Activated T-cell treated with anti-CD3 and anti-CD28 coated beads for 4 hours (primary cell): Measurements from ENCODE around the gene BCR.

Experiments used
- DNase-seq: peaks from one replicate; pipeline ENCODE4 v3.0.0-alpha.2; 2020

The BCR gene

DNA sequence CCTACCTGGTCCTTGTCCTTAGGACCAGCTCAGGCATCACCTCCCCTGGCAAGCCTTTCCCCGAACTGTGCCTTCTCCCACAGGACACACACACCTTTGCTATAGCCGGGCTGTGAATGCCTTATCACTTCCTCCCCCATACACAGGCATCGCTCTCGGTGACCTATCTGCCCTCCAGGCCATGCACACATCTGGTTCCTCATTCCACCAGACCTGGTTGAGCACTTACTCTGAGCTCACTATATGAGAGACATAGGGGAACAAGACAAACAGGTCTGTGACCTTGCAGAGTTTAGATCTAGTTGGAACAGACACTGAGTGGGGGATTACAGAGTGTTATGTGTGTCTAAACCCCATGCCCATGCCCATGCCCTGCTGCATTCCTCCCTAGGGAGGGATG, 3.1 kb upstream of the BCR start:
- DNase-seq = no peak

DNA sequence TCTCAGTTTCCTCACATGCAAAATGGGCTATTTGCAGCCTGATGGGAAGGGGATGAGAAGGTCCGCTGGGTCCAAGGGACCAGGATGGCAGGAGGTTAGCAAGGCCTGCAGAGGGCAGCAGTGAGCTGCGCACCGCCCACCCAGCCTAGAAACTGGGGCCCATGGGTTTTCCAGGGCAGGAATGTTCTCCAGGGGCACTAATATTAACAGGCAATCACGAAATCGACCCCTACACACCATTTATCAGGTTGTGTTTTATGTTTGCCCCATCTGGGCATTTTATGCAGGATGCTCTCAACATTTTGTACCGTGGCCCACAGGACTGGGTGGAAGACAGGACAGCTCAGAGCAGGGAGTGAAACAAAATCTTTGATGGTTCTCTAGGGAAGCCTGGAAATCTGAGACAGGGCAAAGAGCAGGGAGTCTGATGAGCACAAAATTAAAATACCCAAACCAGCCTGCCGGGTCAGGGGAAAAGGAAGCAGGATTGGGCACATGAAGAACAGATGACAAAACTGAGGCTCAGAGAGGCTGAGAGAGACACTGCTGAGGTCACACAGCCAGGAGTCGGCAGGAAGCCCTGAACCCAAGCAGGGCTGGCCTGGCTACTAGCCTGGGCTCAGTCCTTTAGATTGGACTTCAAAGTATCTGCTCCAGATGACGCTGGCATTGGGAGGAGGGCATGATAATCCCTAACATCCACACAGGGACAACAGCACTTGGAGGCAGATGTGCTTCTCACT, 1.6 kb upstream of the BCR start:
- peak; percentile 47 for DNase-seq

DNA sequence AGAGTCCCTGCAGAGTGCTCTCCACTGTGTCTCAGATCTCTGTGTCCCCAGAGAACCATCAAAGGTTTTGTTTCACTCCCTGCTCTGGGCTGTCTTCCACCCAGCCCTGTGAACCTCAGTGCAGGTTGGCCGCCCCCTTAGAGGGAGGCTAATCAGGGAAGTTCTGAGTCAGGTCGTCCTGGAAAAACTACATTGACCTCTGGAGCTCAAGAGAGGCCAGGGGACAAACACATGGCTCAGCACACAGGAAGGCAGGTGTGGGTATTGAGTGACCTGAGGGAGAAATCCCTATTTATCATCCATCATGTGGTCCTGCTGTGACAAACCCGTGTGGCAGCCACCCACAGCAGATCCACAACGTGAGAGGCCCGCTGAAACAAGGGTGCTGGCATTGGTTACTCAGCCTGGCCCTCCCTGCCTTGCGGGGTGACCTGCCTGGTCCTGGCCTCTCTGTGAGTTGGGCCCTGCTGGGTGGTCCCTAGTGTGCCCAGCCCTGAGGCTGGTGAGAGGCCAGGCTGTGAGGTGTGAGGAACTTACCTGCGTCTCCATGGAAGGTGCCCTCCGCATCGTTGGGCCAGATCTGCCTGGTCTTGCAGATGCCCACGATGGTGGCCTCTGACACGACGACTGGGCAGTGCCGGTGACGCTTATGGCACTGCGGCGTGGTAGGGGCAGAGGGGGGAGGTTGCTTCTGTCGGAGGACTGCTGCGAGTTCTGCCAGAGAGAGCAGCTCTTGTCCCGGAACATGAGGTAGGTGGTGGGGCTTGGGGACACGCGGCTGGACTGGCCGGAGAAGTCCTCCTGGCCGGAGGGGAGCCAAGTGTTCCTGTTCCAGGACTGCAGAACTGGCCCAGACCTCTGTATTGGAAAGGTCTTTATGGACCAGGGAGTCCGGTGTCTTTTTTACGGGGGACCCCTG, 669 bp upstream of the BCR start:
- no peak for DNase-seq

- DNase-seq = no peak
These were observed 798 bp downstream of the BCR start for GRCh38 chr22:23180893-23181720.

GRCh38 chr22:23181721-23182308, 1.5 kb downstream of the BCR start:
- DNase-seq = no peak

GRCh38 chr22:23182309-23183060, 2.2 kb downstream of the BCR start:
- DNase-seq = peak; percentile 34

- DNase-seq = no peak
These were observed 2.9 kb downstream of the BCR start for GRCh38 chr22:23183061-23183698.

DNA sequence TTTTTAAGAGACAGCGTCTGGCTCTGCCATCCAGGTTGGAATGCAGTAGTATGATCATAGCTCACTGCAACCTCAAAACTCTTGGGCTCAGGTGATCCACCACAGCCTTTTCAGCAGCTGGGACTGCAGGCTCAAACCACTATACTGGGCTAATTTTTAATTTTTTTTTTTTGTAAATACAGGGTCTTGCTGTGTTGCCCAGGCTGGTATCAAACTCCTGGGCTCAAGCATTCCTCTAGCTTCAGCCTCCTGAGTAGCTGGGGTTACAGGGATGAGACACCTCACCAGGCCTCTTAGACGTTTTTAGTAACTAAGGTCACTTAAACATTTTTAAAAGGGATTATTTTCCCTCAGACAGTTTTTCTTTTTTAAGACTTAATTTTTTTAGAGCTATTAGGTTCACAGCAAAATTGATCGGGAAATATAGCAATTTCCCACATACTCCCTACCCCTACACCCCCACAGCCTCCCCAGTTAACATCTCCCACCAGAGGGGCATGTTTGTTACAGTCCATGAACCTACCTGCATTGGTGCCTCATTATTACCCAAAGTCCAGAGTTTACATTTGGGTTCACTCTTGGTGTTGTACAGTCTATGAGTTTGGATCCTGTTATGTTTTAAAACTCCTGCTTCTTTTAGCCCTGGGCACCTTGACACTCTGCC, 3.9 kb downstream of the BCR start:
- no peak for DNase-seq

- DNase-seq = no peak
These were observed 4.4 kb downstream of the BCR start for GRCh38 chr22:23184764-23185113.

DNA sequence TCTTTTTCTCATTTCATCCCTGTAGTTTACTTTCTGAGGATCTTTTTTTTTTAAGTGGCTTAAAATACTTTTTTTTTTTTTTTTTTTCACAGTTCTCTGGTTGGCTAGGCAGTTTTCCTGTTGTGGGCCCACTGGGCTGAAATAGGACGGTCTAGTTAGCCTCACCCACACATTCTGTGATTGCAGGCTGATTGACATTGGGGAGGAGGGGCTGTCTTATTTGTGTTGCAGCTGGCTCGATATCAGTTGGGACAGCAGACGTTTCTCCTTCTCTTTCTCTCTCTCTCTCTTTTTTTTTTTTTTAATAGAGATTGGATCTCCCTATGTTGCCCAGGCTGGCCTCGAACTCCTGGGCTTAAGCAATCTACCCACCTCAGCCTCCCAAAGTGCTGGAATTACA, 6.9 kb downstream of the BCR start:
- DNase-seq = no peak

GRCh38 chr22:23187871-23188700, 7.8 kb downstream of the BCR start:
- no peak for DNase-seq

DNA sequence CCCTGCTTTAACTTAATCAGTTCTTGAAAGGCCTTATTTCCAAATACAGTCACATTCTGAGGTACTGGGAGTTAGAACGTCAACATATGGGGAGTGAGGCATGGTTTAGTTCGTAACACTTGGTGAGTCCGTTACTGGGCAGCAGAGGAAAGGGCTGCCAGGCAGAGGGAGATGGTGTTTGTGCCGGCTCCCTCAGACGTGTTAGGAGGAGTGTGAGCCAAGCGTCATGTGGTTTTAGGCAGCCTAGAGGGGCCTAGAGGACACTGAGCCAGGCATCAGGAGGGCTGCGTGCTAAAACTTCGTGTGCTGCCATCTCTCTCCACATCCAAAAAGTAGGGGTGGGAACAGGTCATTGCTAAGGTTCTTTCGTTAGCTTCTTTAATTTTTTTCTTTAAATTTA, 10.2 kb downstream of the BCR start:
- no peak for DNase-seq

DNA sequence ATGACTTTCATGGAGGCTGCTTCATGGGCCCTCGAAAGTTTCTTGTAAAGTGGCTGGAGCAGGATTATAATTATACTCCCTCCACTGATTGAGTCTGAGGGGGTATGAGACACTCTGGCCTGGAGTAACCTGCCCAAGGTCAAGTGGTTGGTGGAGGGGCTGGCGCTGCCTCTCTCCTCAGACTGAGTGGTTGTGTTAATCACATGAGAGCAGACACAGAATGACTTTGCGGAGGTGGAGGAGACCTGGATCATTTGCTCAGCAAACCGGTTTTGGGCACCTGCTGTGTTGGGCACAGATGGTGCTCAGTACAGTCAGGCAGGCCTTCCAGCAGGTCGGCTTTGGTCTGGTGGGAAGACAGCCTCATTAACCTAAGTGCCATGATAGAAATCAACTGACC, 11.8 kb downstream of the BCR start:
- no peak for DNase-seq

DNA sequence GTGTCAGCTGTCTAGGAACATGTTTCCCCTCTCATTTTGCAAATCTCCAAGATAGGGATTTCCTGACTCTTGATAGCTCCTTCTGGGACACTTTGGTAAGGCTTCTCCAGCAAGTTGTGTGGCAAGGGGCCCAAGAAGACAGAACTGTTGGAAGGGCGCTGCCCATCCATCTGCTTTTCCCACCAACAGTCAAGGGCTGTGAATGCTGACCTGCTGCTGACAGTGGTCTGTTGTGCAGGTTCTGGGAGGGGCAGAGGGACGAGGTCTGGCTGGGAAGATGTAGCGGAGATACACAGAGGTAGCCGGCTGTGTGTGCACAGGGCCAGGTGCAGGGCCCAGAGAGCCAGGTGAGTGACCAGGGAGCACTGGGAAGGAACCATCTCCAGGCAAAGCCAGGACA, 12.2 kb downstream of the BCR start:
- DNase-seq = no peak

DNA sequence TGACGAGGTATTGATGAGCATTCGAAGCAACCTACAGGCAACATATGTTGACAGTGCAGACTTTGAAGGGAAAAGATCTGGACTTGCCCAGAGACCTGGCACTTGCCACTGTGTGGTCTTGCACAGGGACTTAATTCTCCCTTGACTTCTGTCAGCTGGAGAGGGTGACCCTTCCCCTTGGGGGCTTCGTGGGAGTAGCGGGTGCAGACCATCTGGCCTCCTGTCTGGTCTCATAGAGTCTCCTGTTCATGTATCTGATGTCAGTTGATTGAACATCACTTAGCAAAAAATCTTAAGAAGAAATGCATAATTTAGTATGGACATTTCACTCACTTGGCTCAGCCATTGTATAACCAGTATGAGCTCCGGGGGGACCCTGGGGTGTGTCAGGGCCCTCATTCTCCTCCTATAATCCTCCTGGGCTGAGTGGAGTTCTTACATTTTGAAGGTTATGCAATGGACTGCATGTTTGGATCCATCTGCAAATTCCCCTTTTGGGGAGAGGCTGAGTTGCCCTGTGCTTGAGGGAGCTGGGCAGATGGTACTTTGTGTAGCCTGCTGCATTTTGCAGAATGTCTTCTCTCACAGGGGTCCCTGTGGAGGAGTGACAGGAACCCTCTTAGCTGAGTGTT, 13.0 kb downstream of the BCR start:
- DNase-seq = no peak

GRCh38 chr22:23193882-23194281, 13.6 kb downstream of the BCR start:
- no peak for DNase-seq

- no peak for DNase-seq
These were observed 15.9 kb downstream of the BCR start for GRCh38 chr22:23196165-23196564.

DNA sequence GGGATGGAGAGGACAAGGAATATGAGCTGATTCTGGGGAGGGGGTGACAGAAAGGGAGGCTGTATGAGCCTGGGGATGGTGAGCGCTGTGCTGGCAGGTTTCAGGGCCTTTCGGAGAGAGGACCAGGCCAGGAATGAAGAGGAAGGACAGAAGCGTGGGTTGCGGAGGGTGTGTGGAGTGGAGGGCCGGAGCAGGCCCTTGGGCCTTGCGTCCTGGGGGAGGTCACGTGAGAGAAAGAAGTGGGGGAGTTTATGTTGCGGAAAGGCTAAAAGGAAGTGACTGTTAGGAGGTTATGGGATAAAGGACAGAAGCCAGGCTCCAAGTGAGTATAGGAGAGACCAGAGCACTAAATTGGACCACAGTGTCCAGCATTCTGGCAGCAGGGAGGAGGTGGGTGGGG, 17.5 kb downstream of the BCR start:
- DNase-seq = no peak

DNA sequence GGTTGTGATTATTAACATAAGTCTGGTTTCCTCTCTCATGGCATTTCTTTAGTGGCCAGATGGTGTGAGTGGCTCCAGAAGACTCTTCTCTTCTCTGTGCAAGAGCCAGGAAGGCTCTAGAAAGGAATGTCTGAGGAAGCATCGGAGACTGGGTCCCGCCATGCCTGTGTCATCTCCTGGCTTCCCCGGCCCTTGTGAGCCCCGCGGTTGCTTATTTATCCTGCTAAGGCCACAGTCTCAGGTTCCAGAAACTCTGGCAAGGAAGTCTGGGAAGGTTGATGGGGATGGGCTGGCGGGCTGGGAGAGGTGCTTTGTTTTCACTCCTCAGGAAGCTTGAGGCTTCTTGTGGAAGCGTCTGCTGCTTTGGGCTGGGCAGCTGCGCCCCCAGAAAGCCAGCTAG, 18.9 kb downstream of the BCR start:
- no peak for DNase-seq

- DNase-seq = no peak
These were observed 20.6 kb downstream of the BCR start for GRCh38 chr22:23200898-23201297.
